HG03571 (cell line): ENCODE results near the gene CARM1.
"Not testable (repeated sequence)": the region's sequence is repeated elsewhere in the genome, so short reads cannot be mapped to it uniquely, and the experiment has no call there.

Experiments
- ATAC-seq: cut with Tn5 transposase; IDR thresholded peaks from one replicate; pipeline ENCODE4 v1.9.1; 2021; ENCODE audit not compliant: unreplicated experiment

Gene CARM1

DNA sequence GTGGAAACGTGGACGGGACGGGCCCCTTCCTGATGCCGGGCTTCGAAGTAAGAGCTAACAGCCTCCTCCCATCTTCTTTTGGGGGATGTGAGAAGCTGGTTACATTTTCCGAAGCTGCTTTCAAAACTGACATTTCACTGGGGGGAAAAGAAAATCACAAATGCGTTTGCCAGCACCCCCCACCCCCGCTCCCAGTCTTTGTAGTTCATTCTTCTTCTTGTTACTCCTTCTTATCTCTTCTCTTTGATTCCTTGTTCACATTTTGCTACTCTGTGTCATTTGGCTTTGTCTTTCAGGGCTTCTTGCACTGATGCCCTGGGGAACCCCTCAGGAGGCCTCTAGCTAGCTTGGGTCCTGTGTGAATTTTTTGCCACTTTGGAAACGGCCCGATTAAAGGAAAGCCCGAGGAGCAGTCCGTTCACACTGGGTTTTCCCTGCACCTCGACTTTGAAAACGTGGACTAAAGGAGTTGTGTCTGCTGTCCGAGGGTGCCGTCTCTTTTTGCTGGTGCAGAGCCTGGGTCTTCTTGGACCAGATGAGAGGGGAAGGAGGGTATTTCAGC, 1.3 kb downstream of the CARM1 start:
- no peak for ATAC-seq

DNA sequence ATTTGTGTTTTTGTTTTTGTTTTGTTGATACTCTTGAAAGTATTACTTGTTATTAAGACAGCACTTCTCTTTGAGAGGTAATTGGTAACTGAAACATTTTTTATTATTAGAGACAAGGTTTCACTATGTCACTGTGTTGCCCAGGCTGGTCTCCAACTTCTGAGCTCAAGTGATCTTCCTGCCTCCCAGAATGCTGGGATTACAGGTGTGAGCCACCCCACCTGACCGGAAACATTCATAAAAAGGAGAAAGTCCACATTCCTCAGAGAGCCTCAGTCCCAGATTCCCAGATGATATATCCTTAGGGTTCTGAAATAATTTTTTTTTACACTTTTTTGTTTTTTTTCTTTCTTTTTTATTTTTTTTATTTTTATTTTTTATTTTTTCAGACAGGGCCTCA, 2.7 kb downstream of the CARM1 start:
- ATAC-seq, result no peak

DNA sequence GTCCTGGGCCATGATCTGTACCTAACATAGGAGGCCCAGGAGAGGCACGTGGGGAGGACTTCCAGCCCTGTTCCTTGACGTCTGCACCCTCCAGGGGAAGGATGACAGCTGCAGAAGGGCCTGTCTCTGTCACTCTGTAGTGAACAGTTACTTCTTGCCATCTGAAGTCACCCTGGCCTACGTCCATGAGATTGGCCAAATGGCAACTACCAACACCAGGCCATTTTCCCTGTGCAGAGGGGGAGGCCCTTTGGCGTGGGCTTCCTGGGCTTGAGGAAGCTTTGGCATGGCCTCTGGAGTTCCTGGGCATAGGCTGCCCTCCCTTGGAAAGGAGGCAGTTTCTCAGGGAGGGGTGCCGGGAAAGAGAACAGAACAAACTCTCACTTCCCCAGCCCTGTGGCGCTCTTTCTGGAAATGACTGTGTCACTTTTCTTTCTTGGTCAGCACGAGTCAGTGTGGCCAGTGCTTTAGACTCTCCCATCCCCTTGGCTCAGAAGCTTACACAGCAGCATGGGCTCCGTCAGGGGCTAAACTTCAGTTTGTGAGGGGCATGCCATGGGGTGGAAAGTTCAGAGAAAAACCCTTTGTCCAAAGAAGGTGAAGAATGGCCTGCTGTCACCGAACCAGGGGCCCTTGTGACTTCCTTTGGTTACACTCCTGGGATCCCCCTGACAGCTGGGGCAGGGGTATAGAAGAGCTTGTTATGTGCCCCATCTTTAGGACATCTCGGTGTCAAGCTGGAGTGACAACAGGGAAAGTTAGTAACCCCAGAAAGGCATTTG, 5.3 kb downstream of the CARM1 start:
- peak; percentile 50 for ATAC-seq

DNA sequence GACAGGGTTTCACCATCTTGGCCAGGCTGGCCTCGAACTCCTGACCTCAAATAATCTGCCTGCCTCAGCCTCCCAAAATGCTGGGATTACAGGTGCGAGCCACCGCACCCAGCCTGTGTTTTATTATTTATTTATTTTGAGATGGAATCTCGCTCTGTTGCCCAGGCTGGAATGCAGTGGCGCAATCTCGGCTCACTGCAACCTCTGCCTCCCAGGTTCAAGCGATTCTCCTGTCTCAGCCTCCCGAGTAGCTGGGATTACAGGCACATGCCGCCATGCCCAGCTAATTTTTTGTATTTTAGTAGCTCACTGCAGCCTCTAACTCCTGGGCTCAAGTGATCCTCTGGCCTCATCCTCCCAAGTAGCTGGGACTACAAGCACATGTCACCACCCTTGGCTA, 6.3 kb downstream of the CARM1 start:
- not testable (repeated sequence) for ATAC-seq

GRCh38 chr19:10878253-10878652, 6.9 kb downstream of the CARM1 start:
- no peak for ATAC-seq

- ATAC-seq, result no peak
Observed at GRCh38 chr19:10881403-10882107, 10.2 kb downstream of the CARM1 start.

DNA sequence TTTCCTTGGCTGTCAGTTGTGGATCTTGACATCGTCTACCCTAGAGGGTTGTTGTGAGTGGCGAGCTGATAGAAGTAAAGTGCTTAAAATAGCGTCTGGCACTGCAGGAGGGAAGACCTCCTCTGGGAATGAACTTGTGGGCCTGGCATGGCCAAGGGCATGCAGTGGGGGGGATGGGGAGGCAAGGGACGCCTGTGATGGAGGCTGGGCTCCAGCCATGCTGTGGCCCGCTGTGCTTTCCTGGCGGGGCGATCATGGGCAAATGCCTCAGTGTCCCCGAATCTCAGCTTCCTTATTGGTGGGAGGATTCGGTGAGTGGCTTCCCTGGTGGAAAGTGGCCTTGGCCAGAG, 10.7 kb downstream of the CARM1 start:
- no peak for ATAC-seq

GRCh38 chr19:10884274-10884673, 12.9 kb downstream of the CARM1 start:
- no peak for ATAC-seq

DNA sequence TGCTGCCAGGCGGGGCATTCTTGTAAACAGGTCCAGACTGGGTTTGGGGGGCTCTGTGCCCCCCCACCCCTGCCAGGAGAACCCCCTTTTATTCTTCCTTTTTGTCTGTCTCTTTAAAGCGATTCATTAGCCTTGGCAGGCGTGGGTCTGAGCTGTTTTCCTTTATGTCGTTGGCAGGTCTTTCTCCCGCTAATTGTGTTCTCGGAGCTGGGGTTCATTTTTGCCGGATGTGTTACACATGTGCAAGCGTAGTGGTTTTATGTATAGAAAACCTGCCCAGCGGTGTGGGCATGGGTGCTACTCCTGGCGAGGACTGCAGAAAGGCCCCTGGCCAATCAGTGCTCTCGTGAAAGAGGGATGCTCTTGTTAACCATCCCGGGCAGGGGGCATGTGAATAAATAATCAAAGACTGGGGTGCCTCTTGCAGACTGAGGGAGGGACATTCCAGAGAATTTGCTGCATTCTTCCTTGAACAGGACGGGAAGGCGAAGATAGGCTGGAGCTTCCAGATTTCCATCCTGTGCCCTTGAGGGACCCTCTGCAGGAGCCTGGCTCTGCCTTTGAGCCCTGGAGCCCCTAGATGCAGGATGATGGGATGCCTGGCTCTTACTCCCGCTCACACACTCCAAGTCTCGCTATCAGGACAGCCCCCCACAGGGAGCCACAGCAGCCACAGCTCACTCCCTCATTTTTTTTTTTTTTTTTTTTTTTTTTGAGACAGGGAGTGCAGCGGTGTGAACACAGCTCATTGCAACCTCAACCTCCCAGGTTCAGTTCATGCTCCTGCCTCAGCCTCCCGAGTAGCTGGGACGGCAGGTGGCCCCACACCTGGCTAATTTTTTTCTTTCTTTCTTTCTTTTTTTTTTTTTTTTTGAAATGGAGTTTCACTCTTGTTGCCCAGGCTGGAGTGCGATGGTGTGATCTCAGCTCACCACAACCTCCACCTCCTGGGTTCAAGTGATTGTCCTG, 14.1 kb downstream of the CARM1 start:
- no peak for ATAC-seq

DNA sequence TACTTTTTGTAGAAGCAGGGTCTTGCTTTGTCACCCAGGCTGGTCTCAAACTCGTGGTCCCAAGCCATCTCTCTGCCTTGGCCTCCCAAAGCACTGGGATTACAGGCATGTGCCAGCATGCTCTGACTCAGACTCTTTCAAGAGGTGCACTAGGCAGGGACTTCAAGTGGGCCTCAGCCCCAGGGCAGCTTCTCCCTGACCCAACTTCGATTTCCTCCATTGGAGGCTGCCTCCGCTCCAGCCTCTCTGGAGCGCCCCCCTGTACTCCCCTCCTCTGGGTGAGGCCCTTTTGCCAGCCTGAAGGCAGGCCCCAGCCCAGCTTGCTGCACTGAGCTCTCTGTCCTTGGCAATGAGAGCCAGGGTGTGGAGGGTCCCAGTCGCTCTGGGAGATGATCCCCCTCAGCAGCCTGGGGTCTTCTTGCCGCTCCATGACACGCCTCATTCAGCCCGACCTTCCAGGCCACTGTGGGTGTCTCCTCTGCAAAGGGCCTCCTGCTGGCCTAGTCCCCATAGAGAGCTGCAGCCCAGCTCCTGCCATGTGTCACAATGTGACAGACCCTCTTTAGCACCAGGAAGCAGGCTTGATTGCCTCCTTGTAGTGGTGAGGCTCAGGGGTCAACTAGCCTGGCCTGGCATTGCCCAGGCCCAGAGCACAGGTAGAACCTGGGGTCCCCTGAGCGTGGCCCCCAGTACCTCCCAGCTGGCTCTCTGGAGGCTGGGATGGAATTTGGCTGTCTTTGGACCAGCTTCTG, 16.4 kb downstream of the CARM1 start:
- ATAC-seq, result no peak

DNA sequence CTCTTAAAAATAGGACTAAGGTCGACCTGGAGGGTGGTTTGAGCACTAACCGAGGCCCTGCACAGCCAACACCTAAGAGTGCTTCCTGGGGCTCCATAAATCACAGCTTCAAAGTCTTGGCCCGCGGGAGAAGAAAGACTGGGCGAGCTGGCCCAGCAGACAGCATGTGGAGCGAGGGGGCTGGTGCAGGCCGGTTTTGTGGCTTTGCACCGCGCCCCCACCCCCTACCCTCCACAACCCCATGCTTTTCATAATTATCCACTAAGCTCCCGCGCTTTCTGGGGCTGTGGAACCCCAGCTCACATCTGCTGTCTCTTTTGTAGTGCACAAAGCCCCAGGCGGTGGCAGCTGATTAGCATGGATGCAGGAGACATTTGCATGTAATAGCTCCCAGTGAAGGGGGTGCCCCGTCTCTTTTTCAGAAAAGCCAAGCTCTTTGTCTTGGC, 17.1 kb downstream of the CARM1 start:
- ATAC-seq, result no peak

- no peak for ATAC-seq
Observed at GRCh38 chr19:10889880-10890279, 18.5 kb downstream of the CARM1 start.

GRCh38 chr19:10891405-10892086, 20.2 kb downstream of the CARM1 start:
- ATAC-seq, result no peak

GRCh38 chr19:10892256-10892655, 20.9 kb downstream of the CARM1 start:
- ATAC-seq, result no peak

DNA sequence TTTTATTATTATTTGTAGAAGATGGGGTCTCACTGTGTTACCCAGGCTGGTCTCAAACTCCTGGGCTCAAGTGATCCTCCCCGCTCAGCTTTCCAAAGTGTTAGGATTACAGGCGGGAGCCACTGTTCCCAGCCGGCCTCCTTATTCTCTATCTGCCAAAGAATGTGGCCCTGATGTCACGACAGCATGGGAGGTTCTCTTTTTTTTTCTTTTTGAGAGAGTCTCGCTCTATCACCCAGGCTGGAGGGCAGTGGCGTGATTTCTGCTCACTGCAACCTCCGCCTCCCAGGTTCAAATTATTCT, 23.5 kb downstream of the CARM1 start:
- no peak for ATAC-seq

GRCh38 chr19:10895363-10895762, 24.0 kb downstream of the CARM1 start:
- ATAC-seq, result no peak

DNA sequence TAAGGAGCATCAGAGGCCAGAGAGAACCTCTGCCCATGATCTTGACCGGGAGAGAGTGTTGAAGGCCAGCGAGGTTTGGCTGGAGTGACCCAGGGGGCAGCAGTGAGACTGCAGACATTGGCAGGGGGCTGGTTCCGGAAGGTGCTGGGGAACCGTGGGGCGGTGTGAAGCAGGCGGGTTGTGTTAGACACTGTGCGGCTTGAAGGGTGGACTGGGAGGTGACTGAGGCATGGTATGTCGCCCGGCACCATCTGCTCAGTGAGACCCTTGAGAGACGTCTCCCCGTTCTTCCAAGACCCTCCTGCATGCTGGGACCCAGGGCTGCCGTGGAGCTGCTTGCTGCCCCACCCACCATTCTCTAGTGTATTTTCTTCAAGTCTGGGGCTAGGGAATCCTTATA, 24.6 kb downstream of the CARM1 start:
- ATAC-seq, result no peak

DNA sequence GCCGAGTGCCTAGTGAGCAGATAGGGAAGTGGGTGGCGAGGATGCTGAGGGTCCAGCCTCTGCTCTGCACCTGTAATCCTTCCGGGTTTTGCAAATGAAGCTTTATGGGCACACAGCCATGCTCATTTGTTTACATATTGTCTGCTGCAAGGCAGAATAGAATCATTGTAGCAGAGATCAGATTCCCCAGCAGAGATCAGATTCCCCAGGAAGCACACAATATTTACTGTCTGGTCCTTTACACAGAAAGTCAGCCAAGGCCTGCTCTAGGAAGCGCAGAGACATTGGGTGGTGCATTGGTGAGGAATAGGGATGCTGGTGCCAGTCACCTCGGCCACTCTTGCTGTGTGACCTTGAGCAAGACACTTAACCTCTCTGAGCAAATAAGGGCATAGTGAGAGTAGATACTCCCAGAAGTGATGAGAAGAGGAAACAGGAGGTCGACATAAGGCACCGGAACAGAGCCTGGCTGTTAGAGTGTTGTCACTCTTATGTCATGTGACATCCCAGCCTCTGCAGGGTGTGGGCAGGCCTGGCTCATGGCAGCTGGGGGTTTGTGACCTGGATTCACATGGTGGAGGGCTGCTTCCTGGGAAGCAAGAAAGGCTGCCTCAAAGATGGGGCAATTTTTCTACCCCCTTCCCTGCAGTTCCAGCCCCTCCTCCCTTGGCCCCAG, 25.6 kb downstream of the CARM1 start:
- ATAC-seq, result no peak

DNA sequence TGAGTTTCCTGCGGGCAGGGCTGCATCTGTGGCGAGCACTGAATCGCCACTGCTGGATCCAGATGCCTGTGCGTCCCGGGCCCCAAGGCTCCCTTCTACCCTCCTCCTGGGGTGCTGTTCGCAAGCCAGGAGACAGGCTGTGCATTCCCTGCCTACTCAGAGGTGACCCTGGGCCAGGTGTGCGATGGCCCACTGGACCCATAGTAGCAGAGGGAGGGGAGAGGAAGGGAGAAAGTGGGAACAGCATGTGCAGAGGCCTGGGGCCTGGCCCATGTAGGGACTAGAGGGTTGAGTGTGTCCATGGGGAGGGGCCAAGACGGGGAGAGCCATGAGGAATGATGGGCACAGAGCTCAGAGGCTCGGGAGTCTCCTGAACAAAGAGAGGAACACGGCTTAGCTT, 27.3 kb downstream of the CARM1 start:
- no peak for ATAC-seq
